Activated CD8-positive, alpha-beta T cell treated with anti-CD3 and anti-CD28 coated beads for 36 hours (primary cell): ENCODE data around the gene MYZAP. TPM values are rescaled to one million over a fixed set of nuclear protein-coding genes. Genes with fewer than 3 reads are reported as not detected.

Experiments used
- ATAC-seq: fragments of 200-7000 bp; cut with Tn5 transposase; one replicate; pipeline ENCODE4 v1.10.0; 2021; ENCODE audit warnings: mild to moderate bottlenecking, moderate library complexity
- CTCF ChIA-PET: fragments of 350-600 bp; sonication (Branson Sonifier 250); formaldehyde crosslinking; loops from one replicate; lab custom pipeline; 2021; ENCODE audit warnings: antibody characterized with exemption; lab: Charles Lee
- POLR2A ChIA-PET: fragments of 350-600 bp; sonication (Branson Sonifier 250); formaldehyde crosslinking; loops from one replicate; lab custom pipeline; 2021; ENCODE audit warnings: antibody characterized with exemption; lab: Charles Lee
- DNase-seq: peaks from one replicate; pipeline ENCODE4 v3.0.0-alpha.2; 2020
- H3K27ac Mint-ChIP-seq: one replicate; pipeline ENCODE4 v1.8.0; 2021; ENCODE audit warnings: mild to moderate bottlenecking, mixed read lengths
- H3K27me3 Mint-ChIP-seq: one replicate; pipeline ENCODE4 v1.8.0; 2021; ENCODE audit warnings: mixed read lengths
- H3K36me3 Mint-ChIP-seq: one replicate; pipeline ENCODE4 v1.8.0; 2021; ENCODE audit warnings: low read depth, mixed read lengths
- H3K4me1 Mint-ChIP-seq: one replicate; pipeline ENCODE4 v1.8.0; 2021; ENCODE audit warnings: low read depth, mixed read lengths
- H3K4me3 Mint-ChIP-seq: one replicate; pipeline ENCODE4 v1.8.0; 2021; ENCODE audit warnings: mild to moderate bottlenecking, moderate library complexity, mixed read lengths
- H3K9me3 Mint-ChIP-seq: one replicate; pipeline ENCODE4 v1.8.0; 2021; ENCODE audit warnings: mixed read lengths
- intact Hi-C: fragments of 100-400 bp; cut with micrococcal nuclease; formaldehyde crosslinking; loops from one replicate; pipeline ENCODE4 v1.10.0; 2022
- total RNA-seq, 2 experiments: library from RNA; stranded (reverse); gene quantifications; one replicate each; pipeline ENCODE4 v1.2.3, GENCODE V29; 2021
- TF ChIP-seq, protein P1 (sequence below): fragments of 200-600 bp; IDR thresholded peaks from one replicate; pipeline ENCODE4 v1.8.0; 2022; ENCODE audit warnings: antibody characterized with exemption, mild to moderate bottlenecking

MYZAP gene
- total RNA-seq, 2 experiments from 2014 or later = not detected

DNA sequence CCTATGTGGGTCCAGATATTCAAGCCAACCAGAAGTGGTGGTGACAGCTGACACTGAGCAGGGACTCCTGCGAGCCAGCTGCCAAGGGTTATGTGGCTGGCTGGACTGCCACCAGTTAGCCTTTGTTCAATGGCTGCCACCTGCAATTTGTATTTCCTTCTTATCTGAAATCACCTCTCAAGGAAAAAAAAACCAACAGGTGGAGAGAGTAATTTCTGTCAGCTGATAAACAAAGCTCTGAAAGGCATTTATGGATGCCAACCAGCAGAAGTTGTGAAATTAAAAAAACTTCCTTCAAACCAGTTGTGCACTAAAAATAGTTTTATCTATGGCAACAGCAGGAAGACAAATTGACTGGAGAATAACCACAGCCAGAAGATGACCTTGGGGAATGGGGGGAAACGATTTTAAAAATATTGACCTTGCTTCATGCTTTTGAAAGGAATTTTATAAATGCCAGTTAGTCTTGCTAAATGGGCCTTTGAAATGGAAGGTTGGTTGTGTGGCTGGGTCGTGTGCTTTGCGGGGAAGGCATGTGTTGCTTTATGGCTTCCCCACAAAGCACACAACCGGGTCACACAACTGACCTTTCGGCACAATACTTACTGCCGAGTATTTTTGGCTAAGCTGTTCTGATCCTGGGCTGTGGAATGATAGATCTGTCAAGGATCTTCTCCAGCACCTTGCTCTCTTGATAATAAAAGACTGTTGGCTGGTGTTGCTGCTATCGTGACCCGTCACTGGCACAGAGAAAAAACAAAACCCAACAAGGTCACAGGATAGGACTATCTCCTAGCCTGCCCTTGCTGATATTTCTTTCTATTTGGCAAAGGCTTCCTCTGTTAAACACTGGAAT, 3.5 kb downstream of the MYZAP start:
- TF ChIP-seq, protein P1, sequence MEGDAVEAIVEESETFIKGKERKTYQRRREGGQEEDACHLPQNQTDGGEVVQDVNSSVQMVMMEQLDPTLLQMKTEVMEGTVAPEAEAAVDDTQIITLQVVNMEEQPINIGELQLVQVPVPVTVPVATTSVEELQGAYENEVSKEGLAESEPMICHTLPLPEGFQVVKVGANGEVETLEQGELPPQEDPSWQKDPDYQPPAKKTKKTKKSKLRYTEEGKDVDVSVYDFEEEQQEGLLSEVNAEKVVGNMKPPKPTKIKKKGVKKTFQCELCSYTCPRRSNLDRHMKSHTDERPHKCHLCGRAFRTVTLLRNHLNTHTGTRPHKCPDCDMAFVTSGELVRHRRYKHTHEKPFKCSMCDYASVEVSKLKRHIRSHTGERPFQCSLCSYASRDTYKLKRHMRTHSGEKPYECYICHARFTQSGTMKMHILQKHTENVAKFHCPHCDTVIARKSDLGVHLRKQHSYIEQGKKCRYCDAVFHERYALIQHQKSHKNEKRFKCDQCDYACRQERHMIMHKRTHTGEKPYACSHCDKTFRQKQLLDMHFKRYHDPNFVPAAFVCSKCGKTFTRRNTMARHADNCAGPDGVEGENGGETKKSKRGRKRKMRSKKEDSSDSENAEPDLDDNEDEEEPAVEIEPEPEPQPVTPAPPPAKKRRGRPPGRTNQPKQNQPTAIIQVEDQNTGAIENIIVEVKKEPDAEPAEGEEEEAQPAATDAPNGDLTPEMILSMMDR = no peak
- H3K9me3 Mint-ChIP-seq = no peaks in the 10 kb centered on the region
- CTCF ChIA-PET = no interaction called here
- H3K36me3 Mint-ChIP-seq = no peaks in the 10 kb centered on the region
- no peak for DNase-seq
- no peak for ATAC-seq
- H3K4me1 Mint-ChIP-seq = peaks cover 5% of the 10 kb centered on the region
- peaks cover 26% of the 10 kb centered on the region for H3K27me3 Mint-ChIP-seq
- intact Hi-C loops = no loop called here
- H3K4me3 Mint-ChIP-seq = no peak overlapping the region
- no peak overlapping the region for H3K27ac Mint-ChIP-seq
- POLR2A ChIA-PET = no interaction called here

- H3K27ac Mint-ChIP-seq = no peak overlapping the region
- ChIA-PET POLR2A (no interaction called here), CTCF (no interaction called here)
- no peaks in the 10 kb centered on the region for H3K9me3 Mint-ChIP-seq
- peaks cover 1% of the 10 kb centered on the region for H3K4me1 Mint-ChIP-seq
- no peak for ATAC-seq
- TF ChIP-seq, protein P1 = no peak
- no peak overlapping the region for H3K4me3 Mint-ChIP-seq
- H3K36me3 Mint-ChIP-seq = no peaks in the 10 kb centered on the region
- DNase-seq = no peak
- intact Hi-C loops = no loop called here
- H3K27me3 Mint-ChIP-seq = peaks cover 16% of the 10 kb centered on the region
These were observed 4.7 kb downstream of the MYZAP start for GRCh38 chr15:57596301-57596855.

GRCh38 chr15:57596978-57597377, 5.3 kb downstream of the MYZAP start:
- intact Hi-C loops = no loop called here
- no peaks in the 10 kb centered on the region for H3K36me3 Mint-ChIP-seq
- DNase-seq (no peak), ATAC-seq (no peak)
- TF ChIP-seq, protein P1 = no peak
- H3K27ac Mint-ChIP-seq = no peak overlapping the region
- ChIA-PET CTCF (no interaction called here), POLR2A (no interaction called here)
- no peaks in the 10 kb centered on the region for H3K4me1 Mint-ChIP-seq
- no peaks in the 10 kb centered on the region for H3K9me3 Mint-ChIP-seq
- H3K4me3 Mint-ChIP-seq = no peak overlapping the region
- peaks cover 16% of the 10 kb centered on the region for H3K27me3 Mint-ChIP-seq

DNA sequence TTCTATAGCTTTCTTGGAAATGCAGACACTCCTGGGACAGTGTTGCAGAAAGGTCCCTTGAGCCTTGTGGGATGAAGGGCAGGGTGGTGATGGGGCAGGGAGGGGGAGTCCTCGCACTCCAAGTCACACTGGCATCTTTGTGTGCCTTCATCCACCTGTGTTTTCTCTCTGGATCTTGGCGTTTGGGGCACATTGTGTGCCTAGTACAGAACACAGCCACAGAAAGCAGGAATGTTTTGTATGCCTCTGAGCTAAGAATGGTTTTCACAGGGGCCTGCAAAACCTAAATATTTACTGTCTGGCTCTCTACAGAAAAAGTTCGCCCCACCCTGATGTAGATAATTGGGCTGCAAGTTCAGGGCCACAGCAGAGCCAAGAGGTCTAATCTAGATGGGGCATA, 5.7 kb downstream of the MYZAP start:
- Mint-ChIP-seq H3K36me3 (no peaks in the 10 kb centered on the region), H3K4me3 (no peak overlapping the region), H3K9me3 (no peaks in the 10 kb centered on the region), H3K27me3 (peaks cover 12% of the 10 kb centered on the region), H3K27ac (no peak overlapping the region), H3K4me1 (no peaks in the 10 kb centered on the region)
- POLR2A ChIA-PET = no interaction called here
- intact Hi-C loops = no loop called here
- TF ChIP-seq, protein P1 = no peak
- ATAC-seq (no peak), DNase-seq (no peak)
- CTCF ChIA-PET = no interaction called here

DNA sequence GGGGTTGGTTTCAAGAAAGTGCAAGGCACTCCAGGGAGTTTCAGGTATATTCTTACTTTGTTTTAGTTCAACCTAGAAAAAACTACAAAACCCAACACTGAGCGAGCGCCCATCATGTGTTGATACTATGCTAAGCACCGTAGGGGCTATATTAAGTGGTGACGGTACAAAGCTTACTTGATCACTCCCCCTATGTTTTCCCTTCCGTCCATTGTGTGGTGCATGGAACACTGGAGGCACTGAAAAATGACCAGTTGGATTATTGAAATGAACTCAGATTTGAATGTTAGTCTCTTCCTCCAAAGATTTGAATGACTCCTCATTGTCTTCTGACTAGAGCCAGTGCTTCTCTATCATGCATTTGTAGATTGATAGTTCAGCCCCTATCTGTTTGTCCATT, 6.6 kb downstream of the MYZAP start:
- H3K27me3 Mint-ChIP-seq = peaks cover 7% of the 10 kb centered on the region
- no peak for DNase-seq
- CTCF ChIA-PET = no interaction called here
- H3K4me1 Mint-ChIP-seq = no peaks in the 10 kb centered on the region
- intact Hi-C loops = no loop called here
- ATAC-seq = no peak
- H3K27ac Mint-ChIP-seq = no peak overlapping the region
- no peaks in the 10 kb centered on the region for H3K9me3 Mint-ChIP-seq
- no peaks in the 10 kb centered on the region for H3K36me3 Mint-ChIP-seq
- POLR2A ChIA-PET = no interaction called here
- no peak overlapping the region for H3K4me3 Mint-ChIP-seq
- TF ChIP-seq, protein P1 = no peak
